HG02610 (cell line): Measurements from ENCODE around the gene COLEC11.

ENCODE experiments used
- ATAC-seq: cut with Tn5 transposase; IDR thresholded peaks from one replicate; pipeline ENCODE4 v1.9.1; 2021; ENCODE audit warnings: mild to moderate bottlenecking, moderate library complexity; ENCODE audit not compliant: unreplicated experiment

Gene COLEC11

DNA sequence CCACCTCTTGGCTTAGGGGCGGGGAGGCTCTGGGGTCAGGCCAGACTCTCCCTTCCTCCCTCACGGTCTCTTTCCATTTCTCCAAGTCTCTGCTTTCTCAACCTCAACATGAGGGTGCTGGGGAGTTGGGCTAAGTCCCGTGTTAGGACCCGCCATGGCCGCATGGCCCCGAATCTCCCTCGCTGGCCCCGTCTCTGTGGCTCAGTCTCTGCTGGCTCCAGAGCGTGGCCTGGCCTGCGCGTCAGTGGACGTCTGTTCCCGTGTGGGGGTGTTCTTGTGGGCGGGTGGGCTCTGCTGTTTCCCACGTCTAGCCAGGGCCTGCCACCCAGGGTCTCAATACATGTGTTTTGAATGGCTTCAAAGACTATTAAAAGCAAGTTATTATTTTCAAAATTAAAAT is 75.5 kb downstream of the COLEC11 start:
- ATAC-seq, result no peak

DNA sequence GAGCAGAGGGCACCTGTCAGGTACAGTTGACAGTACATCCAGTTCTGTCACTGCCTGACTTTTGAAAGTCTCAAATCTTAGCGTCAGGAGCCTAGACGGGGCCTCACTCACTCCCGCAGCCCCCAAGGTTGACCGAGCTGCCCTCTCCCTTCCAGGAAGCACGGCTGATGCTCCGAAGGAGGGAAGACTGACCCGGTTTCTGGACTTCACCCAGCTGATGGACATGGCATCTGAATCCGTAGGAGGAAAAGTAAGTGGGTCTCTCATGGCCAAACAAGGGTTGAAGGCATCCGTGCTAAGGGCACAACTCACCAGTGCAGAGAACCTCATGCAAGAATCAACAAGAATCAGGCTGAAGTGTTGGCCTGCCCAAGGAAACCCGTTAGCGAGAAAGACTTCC is 76.0 kb downstream of the COLEC11 start:
- ATAC-seq, result no peak

DNA sequence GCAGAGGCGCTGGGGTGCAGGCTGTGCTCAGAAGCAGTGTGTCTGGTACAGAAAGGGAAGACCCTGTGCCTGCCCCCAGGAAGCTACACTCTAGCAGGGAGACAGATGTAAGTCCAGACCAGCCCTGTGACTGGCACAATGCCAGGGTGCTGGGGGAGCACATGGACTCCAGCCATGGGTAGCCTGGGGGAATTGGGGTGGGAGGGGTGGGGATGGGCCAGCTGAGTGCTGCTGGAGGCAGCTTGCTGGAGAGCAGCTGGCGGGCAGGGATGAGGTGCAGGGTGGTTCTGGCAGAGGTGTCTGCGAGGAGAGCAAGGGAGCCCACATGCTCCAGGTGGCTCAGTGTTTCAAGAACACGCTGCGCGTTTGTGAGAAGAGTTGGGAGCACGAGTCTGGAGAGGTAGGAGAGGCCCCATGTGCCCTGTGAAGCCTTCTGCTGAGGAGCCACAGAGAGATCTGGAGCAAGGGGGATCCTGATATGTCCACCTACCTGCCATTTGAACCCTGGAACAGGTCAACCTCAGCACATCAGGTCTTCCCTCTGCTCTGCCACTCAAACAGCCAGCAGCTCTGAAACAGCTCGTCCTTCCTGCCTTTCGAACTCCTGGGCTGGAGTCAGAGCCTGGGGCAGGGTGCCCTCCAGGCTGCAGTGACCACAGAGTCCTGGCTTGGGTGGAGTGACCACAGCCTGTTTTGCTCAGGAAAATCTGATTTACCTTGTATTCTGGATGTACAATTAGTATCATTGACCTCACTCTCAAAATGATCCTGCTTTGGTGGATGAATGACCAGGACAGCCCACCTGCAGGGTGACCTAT is 78.2 kb downstream of the COLEC11 start:
- ATAC-seq, result no peak

DNA sequence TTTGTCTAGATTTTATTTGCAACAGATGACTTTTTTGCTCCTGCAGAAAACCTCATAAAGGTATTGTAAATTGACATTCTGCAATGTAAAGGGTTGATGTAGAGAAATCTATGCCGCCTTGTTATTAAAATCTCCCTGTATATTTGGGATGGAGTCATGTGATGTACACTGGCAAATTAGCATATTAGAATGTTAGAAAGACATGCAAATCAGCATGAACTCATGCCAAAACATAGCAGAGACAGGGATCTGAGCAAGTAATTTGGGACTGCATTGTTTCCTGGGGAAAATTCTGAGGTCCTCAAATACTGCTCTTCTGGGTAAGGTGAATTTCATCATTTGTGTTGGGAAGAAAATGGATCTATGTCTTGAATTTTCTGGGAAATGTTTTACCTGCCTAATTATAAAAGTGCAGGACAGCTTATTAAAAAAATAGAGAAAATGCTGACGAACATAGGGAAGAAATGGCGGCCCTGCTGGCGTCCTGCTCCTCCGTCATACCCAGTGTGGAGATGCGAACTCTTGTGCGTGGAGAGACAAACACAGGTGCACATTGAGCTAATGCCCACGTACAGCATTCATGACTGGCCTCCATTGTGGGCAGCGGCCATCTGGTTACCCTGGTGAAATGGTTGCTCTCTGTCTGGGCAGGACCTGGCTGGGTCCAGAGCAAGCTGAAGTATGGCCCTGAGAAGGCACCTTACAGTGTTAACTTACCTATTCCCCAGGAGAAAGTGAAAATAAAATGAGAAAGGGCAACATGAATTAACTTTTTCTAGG is 79.3 kb downstream of the COLEC11 start:
- no peak for ATAC-seq

DNA sequence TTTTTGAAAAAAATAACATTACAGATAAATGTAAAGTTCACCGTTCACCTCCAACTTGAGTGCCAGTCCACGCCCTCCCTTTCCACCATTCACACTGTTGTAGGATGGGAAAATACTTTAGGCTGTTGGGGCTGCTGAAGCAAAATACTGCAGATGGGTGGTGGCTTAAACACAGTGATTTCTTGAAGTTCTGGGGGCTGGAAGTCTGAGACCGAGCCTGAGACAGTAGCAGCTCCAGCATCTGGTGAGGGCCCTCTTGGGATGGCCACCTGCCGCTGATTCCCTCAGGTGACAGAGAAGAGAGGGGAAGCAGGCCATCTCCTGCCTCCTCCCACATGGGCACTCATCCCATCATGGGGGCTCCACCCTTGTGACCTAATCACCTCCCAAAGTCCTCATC is 80.8 kb downstream of the COLEC11 start:
- ATAC-seq, result no peak

DNA sequence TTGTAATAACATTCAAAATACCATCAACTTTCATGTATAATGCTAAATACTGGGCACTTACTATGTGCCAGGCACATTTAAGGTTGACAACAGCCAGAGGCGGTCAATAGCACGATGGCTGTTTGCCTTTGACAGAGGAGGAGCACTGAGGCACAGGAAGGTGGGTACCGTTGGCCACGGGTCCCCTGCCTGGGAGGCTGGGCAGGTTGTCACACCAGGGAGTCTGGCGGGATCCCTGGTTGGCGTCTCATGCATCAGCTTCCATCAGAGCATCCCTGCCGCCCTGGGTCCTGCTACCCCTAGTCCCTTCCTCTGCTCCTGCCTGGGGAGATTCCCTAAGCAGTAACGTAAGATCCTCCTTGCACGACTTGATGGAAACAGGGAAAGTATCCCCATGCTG is 82.5 kb downstream of the COLEC11 start:
- no peak for ATAC-seq

DNA sequence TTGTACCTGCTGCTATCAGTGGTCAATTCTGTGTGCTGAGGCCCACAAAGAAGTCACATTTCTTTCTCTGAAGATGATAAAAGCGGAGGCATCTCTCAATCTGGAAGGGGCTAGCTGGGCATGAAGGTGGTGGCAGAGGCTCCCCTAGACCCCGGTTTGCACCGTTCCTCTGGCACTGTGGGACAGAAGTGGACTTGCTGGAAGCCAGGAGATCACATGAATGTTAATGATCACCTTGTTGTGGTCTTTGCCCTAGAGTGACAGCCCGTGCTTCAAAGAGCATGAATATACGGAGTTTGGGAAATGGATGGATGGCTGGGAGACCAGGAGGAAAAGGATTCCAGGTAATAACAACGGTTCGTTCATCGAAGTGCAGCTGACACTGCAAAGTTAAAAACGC is 83.3 kb downstream of the COLEC11 start:
- ATAC-seq, result no peak

DNA sequence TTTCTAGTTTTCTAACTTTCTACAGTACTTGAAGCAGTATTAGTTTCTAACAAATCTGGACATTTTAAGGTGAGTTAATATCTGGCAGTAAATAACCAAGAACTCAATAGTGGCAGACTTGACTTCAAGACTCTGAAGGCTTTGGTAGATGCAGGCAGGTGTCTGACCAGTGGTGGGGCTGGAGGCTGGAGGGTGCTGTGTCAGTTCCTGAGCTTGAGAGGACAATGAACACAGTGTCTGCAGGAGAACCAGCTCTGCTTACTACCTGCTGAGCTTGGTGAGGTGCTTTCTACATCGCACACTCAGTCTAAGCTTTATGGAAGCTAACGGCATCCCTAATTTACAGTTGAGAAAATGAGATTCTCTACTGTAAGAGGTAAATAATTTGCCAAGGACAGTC is 84.3 kb downstream of the COLEC11 start:
- ATAC-seq, result no peak

DNA sequence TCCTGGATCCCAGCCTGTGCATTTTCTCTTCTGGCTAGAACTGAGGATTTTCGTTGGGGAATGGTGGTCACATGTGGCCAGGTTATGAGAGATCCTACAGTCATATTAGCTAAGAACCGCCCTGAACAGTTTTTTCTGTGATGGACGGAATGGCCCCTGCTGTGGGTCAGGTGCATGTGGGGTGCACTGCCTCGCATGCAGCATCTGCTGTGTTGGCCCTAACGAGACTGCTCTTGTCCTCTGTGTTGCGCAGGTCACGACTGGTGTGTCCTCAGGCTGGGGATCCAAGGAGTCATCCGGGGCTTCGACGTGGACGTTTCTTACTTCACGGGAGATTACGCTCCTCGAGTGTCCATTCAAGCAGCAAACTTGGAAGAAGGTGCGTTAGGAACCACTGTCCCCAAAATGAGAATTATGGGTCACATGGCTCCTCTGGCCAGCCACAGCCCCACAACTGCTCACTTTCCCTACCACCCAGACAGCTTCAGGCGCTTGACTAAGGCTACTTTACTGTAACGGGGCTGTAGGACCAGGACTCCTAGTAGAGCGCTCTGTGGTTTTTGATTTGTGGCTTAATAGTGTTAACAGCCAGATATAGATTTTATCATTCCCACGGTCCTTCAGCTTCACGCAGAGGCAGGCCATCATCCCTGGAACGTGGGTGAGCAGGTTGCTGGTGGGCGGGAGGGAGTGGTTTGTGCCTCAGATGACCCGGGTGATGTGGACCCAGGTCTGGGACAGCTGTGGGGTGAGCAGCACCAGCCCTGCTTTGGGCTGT is 84.9 kb downstream of the COLEC11 start:
- no peak for ATAC-seq

DNA sequence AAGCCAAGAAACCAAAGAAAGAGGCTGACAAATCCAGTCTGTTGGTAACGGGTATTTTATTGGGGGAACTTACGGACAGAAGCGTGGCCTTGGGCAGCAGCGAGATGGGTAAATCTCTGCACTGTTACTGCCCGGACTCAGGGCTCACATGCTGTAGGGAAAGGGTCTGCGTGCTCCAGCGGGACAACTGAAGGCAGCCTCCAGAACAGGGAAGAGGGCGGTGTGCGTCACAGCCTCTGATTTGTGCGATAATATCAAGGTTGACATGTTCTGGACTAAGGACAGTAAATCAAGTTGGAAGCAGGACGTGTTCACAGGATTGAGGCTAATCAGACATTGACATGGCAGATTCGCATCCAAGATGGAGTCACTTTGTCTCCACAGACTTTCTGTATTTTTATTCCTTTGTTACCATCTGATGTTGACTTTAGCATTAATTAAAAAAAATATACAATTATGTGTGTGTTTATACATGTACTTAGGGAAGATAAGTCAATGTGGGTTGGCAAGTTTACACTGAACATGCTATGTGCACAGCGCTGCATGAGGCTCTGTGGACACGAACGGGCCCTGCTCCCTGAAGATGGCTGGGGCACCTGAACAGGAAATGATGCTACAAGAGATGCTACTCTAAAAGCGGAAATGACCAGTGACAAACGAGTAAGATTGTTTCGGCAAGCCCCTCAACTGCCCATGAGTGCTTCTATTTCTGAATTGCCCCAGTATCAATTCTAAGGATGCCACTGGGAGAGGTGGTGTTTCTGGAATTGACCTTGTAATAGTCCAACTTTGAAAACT is 85.8 kb downstream of the COLEC11 start:
- no peak for ATAC-seq

DNA sequence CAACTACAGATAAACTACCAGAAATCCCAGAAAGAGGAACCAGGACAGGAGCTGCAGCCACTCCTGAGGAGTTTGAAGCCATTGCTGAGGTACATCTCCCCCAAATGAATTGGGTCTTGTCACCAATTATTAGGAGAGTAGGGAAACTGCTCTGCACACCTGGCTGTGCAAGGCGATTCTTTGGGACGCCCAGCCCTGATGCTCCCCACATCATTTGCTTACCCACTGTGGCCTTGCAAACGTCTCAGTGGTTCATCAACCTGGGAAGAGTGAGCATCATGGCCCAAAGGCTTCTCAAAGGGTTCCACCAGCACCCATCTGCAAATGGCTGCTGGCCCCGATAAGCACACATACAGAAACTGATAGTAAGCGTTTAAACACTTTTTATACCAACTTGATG is 86.7 kb downstream of the COLEC11 start:
- ATAC-seq, result no peak

DNA sequence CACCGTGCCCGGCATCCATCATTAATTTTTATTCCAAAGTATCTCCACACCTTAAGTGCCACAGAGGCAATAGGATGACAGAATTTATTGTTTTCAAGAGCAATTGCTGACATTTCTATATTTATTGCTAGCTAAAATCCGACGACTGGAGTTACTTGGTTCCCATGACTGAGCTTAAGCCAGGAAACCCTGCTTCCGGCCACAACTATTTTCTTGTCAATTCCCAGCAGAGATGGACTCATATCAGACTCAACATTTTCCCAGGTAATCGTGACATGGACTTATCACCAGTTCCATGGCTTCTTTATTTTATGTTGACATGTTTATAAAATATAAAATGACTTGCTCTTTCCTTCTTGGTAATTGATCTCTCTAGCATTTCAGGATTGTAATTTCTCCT is 87.9 kb downstream of the COLEC11 start:
- no peak for ATAC-seq

DNA sequence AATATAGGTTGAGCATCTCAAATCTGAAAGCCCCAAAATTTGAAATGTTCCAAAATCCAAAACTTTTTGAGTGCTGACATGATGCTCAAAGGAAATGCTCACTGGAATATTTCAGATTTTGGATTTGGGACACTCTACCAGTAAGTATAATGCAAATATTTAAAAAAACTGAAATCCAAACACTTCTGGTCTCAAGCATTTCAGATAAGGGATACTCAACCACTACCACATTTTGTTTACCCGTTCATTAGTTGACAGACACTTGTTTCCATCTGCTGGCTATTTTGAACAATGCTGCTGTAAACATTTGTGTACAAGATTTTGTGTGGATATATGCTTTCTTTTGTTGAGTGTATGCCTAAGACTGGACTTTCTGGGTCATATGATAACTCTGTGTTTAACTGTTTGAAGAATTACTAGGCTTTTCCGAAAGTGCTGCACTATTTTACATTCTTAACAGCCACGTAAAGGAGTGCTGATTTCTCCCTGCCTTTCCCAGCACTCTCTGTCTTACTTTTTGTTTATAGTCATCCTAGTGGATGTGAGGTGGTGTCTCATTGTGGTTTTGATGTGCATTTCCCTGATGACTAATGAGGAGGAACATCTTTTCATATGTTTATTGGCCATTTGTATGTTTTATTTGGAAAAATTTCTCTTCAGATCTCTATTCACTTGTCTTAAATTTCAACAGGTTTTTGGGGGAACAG is 89.0 kb downstream of the COLEC11 start:
- ATAC-seq, result no peak

DNA sequence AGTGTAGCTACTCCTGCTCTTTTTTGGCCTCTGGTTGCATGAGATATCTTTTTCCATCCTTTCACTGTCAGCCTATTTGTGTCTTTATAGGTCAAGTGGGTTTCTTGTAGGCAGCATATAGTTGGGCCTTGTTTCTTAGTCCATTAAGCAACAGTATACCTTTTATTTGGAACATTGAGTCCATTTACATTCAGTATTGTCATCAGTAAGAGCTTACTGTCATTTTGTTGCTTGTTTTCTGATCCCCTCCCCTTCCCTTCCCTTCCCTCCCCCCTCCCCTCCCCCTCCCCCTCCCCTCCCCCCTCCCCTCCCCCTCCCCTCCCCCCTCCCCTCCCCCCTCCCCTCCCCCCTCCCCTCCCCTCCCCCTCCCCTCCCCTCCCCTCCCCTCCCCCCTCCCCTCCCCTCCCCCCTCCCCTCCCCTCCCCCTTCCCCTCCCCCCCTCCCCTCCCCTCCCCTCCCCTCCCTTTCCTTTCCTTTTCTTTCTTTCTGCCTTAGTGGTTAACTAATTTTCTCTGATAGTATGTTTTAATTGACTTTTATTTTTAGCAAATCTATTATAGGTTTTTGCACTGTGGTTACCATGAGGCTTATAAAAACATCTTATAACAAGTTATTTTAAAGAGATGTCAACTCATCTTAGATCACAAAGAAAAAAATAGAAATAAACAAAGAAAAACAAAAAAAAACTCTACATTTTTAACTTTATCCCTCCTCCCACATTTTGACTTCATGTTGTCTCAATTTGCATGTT is 95.3 kb downstream of the COLEC11 start:
- no peak for ATAC-seq

DNA sequence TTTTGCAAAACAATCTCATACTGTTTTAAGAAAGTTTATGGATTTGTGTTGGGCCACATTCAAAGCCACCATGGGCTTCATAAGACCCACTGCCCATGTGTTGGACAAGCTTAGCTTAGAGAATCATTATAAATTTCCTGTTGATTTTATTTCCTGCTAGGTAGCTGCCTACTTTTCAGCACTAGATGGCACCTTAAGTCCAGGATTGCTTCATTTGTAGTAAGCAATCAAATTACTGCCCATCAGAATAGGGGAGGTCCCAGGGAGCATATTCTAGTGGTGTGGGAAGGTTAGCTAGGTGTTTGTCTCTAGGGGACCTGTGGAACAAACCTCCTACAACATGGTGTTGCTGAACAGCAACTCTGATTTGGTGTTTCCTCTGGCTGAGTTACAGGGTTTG is 97.5 kb downstream of the COLEC11 start:
- ATAC-seq, result no peak
